GM23338 (cell line): ENCODE results near the gene MAMDC2.

Experiments used
- CREB1 ChIP-seq: fragments of 250-450 bp; sonication (Bioruptor Pico); IDR thresholded peaks from 2 replicates; pipeline ENCODE4 v1.5.0; 2020; ENCODE audit warnings: low read depth, mild to moderate bottlenecking, moderate library complexity
- CTCF ChIP-seq, 2 experiments: fragments of 200-600 bp in 1 of 2; sonication (generic) in 1 of 2; conservative IDR thresholded peaks; 2 replicates each; pipeline versions ENCODE4 v1.5.1 to v1.6.1; 2016 to 2017; ENCODE audit warnings: antibody characterized with exemption in 2 of 2, low read depth in 2 of 2, mild to moderate bottlenecking in 2 of 2, moderate library complexity in 1 of 2
- EZH2 ChIP-seq: fragments of 200-600 bp; sonication (generic); IDR thresholded peaks from one replicate; pipeline ENCODE4 v1.8.0; 2017; ENCODE audit warnings: antibody characterized with exemption, mild to moderate bottlenecking, low read depth; ENCODE audit not compliant: unreplicated experiment
- EZH2phosphoT487 ChIP-seq: fragments of 200-600 bp; sonication (generic); IDR thresholded peaks from one replicate; pipeline ENCODE4 v1.8.1; 2018; ENCODE audit warnings: antibody characterized with exemption; ENCODE audit not compliant: unreplicated experiment
- POLR2AphosphoS5 ChIP-seq: IDR thresholded peaks from 2 replicates; pipeline ENCODE4 v1.6.1; 2016; ENCODE audit warnings: antibody characterized with exemption, low read depth
- REST ChIP-seq: IDR thresholded peaks from one replicate; pipeline ENCODE4 v1.6.1; 2018; ENCODE audit warnings: antibody characterized with exemption; ENCODE audit not compliant: unreplicated experiment

GRCh38 chr9:70007831-70008230 lies 35.8 kb upstream of the MAMDC2 start:
- TF ChIP-seq CTCF (conservative IDR thresholded peaks at IDR 0.05; ENCODE audit: low read depth in 2 of 2) (no peak), POLR2AphosphoS5 (no peak), EZH2phosphoT487 (no peak), REST (no peak), EZH2 (no peak), CREB1 (CRISPR knock-in tag) (no peak)
